ENCODE measurements around the gene LIG1.

The LIG1 gene

DNA sequence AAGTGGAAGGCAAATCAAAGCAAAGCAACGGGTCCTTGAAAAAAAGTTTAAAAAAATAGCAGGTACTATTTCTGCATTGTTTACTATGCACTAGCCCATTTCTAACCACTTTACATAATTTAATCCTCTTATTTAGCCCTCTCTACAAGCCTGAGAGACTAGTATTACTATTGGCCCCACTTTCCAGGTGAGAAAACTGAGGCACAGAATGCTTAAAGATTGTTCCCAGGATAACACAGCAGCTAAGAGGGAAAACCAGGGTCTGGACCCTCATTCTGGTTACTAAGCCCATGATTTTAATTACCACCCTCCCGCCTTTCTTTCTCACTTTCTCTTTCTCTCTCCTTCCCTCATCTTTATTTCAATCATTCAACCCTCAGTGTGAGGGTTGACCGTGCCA lies 6.1 kb upstream of the LIG1 start:
- no peak for DNase-seq

DNA sequence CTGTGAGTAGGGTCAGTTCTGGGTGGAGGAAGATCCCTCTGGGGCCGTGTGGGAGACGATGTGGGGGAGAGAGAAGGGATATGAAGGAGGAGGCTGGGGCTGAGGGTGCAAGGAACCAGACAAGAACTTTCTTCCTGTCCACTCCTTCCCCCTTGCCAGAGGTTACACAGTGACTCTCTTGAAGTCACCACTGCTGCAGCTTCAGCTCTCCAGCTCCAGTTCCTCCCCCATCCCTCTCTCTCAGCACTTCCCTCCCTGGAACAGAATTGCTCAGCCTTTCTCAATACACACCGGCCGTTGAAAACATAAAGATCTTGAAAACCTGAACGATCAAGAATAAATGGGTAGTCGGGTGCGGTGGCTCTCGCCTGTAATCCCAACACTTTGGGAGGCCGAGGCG lies 5.4 kb upstream of the LIG1 start:
- DNase-seq, result no peak

DNA sequence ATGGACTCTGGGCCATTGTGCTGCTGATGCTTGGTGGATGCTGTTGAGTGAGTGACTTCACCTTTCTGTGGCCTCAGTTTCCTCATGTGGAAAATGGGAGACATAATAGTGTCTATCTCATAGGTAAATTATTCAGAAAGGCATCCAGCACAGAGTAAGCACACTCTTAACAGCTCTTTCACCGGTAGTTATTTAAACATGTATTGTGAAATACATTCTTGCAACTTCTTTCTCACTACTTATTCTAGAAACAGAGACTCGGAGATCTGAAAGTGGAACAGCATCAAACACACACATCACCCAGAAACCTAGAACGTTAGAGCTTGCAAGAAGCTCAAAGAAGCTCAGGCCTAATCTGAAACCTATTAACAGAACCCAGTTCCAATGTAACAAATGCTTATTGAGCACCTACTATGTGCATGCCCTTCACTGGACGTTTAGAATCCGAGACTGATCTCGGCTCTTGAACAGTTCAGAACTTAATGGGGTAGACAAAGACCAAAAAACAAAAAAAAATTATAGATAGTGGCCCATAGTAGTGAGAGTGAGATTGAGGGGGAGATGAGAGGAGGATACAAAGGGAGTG lies 4.4 kb upstream of the LIG1 start:
- DNase-seq, result no peak

DNA sequence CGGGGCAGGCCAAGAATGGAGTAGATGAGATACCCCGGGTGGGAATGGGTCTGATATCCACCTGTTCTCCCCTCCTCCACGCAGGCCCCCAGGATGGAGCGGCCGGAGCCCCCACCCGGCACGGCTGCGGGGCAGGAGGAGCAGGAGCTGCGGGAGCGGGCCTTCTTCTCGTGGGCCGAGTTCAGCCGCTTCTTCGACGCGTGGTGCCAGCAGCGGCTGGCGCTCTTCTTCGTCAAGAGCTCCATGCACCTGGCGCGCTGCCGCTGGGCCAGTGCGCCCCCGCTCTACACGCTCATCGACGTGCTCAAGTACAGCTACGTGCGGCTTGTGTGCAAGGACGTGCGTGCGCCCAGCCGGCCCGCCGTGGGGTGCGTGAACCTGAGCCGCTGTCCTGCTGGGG lies 1.6 kb upstream of the LIG1 start:
- no peak for DNase-seq

DNA sequence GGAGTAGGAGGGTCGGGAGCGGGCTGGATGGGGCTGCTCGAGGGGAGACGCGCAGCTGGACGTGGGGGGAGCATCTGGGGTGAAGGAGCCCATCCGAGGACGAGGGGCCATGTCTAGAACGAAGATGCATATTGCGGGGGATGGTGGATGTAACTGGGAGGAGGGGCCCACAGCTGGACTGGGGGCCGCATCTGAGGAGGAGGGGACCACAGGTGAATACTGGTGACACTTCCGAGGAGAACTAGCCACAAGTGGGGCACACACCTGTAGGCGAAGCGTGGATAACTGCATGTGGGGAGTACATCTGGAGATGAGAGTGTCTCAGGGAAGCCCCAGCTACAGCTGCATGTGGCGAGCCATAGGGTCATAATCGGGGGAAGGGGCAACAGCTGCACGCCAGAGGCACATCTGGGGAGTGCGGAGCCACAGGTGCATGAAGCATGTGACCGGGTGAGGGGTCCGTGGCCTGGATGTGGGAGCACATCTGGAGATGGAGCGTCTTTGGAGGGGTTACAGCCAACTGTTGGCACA lies 738 bp upstream of the LIG1 start:
- no peak for DNase-seq

DNA sequence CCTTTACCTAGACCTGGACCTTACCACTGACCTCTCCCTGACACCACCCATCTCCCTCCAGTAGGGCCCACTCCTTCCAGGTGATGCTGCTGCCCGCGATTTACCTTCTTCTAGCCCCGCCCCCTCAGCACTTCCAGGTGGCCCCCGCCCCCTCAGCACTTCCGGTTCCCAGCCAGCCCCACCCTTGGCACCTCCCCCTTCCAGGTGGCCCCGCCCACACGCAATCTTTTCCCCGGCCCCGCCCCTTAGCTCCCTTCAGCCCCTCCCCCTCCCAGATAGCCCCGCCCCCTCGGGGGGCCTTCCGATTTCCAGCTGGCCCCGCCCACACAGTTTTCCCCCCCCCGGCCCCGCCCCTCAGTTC lies 586 bp downstream of the LIG1 start:
- DNase-seq, result peak; percentile 80

DNA sequence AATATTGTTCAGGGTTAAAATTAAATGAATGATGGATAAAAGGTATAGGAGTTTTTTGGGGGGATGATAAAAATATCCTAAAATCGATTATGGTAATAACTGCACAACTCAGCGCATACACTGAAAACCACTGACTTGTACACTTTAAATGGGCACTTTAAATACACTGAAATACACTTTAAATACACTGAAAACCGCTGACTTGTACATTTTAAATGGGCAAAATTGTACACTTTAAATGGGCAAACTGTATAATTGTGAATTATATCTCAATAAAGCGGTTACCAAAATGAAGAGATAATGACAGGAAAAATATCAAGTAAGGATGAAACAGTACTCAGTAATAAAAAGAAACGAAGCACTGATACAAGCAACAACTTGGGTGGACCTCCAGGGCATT lies 1.5 kb downstream of the LIG1 start:
- no peak for DNase-seq

DNA sequence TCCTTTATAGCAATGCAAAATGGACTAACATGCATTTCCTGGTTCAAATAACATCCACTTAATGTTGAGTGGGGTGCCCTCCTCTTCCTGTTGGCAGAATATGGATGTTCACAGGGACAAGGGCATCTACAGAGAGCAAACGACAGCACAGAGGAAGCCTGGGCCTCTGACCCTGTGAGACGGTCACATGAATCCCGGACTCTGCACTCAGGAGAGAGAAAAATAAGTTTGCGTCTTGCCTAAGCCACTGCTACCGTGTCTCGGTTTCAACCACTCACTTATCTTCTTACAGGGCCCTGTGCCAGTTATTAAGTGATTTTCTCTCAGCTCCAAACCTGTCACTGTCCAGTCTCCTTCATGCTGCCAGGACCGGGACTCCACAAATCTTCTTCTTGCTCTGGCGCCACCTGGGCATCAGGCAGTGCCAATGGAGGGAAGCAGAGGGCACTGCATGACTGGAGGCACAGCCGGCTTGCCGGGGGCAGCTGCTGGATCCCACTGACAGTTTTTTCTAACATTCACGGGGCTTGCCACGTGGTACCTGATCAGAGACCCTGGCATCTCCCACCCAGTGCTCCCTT lies 11.8 kb downstream of the LIG1 start:
- DNase-seq, result no peak

DNA sequence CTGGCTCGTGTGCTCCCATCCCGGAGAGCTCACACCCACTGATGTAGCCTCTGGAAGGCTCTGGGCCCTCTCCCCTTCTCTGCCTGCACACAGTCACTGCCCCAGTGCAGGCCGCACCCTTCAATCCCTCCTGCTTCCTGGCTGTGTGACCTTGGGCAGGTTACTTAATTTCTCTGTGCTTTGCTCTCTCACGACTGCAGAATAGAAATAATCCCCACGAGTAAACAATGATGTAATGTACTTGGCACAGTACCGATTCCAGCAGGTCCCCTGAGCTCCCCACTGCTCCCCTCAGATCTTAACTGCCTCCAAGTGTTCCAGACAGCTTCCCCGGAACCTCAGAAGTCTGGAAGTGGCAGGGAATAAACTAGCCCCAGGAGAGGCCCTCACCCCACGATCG lies 16.1 kb downstream of the LIG1 start:
- no peak for DNase-seq

DNA sequence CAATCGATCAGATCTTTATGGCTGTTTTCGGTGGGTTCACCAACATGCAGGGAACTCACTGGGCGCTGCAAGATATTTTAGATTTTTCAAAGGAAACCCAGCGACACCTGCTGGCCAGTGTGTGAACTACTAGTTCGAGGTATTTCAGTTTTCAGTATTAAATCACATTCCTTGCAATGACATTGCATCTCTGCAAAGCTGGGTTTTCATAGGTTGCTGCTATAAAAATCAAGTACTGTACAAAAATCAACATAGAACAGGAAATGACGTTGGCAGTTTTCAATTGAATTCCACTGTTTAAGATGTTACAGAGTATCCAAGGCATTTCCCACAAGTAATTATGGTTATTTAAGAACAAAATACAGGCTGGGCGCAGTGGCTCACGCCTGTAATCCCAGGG lies 17.6 kb downstream of the LIG1 start:
- peak; percentile 10 for DNase-seq

DNA sequence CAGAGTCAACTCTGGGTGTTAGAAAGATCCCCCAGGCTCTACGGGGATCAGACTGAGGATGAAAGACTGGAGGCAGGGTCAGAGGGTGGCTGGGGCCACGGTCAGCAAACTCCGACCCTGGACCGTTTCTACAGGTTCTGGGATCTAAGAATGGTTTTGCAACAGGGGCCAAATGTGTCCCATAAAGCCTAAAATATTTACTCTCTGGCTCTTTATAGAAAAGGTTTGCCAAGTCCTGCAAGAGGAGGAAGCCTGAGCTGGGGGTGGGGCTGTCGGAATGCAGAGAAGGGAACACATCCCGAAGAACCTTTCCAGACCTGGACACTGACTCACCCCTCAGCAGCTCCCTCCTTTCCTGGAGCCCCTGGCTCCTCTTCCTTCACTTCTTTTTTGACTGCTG lies 20.7 kb downstream of the LIG1 start:
- no peak for DNase-seq

DNA sequence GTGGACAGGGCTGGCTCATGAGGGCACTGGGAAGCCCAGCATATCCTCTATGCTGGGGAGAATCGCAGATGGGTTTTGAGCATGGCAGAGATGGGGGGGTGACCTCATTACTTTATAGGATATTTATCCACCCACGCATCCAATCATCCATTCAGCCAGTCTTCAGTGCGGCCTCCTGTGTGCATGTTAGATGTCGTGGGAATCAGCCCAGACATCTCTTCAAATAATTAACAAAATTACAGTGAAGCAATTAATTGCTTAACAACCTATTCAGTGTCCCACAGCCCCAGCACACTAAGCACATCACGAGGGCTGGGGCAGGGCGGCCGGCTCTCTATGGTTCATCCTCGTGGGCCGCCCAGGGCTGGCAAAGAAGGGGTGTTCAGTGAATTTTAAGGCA lies 21.6 kb downstream of the LIG1 start:
- DNase-seq, result no peak

DNA sequence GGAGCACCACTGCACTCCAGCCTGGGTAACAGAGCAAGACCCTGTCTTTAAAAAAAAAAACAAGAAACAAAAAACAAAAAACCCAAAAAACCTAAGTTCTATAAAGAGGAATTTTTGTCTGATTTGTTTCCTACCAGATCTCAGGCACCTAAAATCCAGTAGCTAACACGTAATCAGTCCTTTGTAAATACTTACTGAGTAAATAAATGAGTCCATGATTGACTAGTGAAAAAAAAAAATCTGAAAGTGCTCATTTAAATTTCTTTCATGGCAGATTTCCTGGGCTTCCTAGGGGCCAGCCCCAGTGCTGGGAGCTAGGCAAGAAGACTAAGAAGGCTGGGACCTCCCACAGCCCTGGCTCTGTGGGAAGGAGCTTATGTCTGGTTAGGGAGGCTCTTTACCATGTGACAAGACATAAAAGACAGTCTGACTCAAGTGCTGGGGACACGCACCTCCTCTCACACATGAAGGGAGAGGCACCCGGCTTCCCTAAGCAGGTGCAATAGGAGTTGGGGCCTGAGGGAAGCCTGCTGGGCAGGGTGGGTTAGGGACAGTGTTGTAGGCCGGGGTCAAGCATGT lies 22.5 kb downstream of the LIG1 start:
- DNase-seq, result no peak

DNA sequence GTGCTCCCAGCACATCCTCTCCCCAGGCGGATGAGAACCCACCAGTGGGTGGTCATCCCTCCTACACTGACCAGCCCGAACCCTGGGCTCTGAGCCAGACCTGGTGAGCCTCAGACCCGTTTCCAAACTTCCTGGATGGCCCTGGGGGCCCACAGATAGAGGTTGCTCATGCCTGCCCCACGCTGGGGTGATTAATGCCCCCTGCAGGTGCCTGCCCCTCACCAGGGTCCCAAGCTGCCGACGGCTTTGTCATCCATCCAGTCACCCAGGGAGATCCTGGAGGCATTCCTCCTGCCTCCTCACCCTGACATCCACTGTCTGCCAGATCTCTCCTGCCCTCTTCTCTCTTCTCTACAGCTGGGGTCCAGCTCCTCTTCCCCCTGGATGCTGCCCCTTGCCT lies 31.1 kb downstream of the LIG1 start:
- DNase-seq, result no peak

DNA sequence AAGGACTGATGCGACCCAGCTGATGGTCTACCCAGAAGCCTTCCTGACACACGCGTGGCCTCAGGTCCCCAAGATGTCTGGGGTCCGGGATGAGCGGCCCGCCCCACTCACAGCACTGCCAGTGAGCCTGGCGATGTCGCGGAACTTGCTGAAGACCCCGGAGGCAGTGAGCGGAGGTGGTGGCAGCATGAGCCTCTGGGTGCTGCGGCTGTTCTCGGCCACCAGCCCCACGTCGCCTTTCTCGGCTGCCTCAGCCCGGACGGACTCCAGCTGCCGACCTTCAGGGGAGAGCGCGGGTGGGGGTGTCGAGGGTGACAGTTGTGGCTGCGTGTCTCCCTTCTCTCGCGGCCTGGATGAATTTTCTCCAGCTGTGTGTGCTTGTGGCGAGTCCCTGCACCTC lies 32.7 kb downstream of the LIG1 start:
- DNase-seq, result no peak

DNA sequence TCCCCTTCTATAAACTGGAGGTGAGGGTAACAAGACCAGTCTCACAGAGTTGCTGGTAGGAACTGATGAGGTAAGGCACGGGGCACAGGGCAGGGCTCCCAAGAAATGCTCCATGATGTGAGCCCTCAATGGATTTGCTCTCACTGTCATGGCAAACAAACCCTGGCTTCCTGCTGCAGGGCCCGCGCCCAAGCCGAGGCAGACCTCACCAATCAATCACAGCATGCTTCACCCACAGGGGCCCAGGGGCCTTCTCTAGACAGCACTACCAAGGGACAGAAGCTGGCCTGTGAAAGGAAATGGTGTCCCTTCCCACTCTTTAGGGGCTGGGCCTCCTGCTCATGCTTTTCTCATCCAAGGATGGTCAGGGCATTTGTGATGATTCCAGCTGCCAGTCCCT lies 33.6 kb downstream of the LIG1 start:
- DNase-seq, result no peak

DNA sequence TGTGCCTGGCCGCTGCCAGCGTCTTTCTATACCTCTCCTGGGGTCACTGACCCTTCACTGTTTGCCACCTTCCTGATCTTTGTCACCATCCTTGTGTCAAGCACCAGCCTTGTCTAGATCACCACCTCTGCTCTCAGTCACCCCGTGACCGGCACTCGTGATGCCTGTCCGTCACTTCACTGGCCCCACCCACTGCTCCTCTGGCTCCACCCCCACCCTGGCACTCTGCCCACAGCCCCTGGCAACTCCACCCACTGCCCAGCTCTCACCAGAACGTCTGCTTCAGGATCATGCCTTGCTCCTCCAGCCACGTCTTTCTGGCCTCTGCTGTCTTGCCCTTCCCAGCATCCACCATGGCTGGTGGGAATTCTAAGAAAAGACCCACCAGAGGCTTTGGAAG lies 34.7 kb downstream of the LIG1 start:
- no peak for DNase-seq

DNA sequence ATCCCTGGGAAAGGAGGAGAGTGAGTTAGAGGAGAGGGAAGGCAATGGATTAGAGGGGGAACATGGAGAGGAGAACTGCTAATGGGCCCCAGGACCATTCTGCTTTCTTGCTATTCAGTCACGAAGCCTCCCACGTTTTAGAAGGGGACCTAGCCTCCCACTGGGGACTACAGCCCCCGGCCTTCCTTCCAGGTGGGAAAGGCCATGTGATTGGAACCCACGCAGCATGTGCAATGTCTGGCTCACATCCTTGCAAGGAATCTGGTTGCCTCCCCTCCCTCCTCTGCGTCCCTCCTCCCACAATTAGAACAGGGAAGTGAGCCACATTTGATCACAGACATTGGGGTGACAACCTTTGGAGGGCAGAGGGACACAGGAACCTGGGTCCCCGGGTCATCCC lies 37.0 kb downstream of the LIG1 start:
- DNase-seq, result no peak

DNA sequence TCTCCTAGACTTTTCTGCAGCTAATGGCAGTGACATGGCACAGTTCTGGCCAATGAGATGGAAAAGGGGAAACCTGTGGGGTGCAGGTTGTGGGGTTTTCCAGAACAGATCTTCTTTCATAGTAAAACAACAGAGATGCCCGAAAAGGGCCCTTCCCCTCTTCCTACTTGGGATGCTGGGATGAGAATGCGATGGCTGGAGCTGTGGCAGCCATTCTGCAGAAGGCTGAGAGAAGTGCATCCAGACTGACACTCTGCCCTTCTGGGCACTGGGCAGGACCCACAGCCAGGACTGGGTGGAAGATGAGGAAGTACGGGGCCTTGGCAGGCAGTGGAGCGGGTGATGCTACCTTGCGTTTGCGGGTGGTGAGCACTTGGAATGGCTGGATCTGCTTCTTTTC lies 42.6 kb downstream of the LIG1 start:
- DNase-seq, result no peak

DNA sequence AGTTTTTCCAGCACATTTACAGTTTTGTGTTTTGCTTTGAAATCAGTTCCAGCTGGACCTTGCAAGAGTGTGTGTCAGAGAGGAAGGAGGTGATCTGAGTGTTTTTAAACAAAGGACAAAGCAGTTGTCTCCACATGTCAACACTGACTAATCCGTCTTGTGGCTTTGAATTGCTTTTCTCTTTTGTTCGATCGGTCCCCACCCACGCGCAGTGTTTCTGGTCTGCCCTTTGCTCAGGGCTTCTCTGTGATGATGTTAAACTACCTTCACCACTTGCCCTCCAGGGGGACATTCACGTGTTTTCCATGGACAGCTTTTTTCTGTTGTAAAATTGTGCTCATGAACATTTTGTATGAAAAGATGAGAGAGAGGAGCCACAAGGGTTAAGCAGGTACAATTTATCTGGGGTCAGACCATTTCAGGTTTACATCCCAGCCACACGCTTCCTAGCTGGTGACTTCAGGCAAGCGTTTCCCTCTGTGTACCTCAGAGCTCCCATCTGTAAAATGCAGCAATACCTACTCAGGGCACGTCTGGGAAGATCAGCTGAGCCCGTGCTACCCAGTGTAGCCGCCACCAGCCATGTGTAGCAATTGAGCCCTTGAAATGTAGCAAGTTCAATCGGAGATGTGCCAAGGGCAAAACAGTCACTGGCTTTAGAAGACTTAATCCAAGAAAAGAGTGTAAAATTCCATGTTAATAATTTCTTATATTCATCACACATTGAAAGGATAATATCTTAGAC lies 46.1 kb downstream of the LIG1 start:
- no peak for DNase-seq

DNA sequence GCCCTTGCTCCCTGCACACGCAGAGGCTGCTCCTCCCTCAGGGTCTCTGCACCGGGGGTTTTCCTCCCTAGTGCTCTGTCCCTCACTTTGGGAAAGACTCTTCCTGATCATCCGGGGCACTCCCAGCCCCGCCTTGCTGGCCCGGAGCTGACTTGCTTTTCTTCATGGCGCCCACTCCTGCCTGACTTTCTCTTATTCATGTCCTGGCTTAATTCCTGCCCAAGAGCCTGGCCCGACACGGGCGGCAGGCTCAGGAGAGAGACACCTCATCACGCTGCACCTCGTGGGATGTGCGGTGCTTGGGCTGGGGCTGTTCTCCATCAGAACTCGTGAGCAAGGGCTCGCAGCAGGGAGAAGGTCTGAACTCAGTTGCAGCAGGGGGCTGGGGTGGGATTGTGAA lies 47.7 kb downstream of the LIG1 start:
- DNase-seq, result no peak

DNA sequence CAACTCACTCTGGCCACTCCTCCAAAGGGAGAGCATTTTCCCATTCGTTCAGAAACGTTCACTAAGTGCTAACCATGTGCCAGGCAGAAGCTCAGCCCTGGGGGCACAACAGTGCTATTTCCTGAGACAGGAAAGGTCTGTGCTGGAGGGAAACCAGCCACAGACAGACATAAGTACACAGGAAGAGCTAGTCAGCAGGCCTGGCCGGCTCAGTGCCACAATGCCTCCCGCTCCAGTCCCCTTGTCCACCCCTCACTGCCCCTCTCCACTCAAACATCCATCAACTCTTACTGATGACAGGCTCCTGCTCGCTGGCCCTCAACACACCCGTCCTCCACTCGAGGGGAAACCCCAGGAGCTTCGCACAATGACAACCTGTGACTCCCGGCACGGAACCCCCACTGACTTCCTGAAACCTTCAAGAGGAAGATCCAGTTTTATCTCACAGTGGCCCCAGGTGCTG lies 48.2 kb downstream of the LIG1 start:
- DNase-seq, result no peak

DNA sequence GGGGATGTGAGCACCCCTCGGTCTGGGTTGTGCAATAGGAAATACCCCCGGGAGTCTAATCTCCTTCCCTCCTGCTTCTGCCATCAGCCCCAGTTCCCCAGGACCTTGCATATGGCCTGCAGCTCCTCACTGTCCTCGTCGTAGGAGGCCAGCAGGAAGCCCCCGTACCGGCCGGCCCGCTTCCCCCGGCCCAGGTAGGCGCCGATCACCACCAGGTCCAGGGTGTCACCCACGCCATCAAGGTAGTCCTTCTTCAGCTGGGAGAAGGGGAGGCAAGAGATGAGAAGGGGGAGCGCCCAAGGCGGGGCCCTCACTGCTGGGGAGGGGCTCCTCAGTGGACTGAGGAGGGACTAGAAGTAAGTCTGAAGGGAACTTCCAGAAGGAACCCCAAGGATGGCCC lies 49.1 kb downstream of the LIG1 start:
- DNase-seq, result no peak

DNA sequence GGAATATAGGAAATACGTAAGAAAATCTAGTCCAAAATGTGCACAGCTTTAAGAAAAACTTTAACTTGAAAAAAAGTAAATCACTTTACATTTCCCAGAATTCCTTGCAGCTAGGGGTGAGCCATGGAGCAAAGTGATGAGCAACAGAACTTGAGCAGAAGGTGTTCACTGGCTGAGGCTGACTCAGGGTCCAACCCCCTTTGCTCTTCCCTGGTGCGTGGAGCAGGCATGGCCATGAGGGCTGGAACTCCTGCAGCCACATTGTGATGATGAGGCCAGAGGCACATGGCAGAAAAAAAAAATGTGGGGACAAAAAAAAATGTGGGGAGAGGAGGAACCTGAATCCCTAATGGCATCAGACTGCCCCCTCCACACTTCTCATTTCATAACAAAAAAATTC lies 49.6 kb downstream of the LIG1 start:
- DNase-seq, result no peak

All from NCI-H774 (cell line).